GM21381 (cell line): ENCODE measurements around the gene CNOT11.
"Not testable (repeated sequence)": the region's sequence is repeated elsewhere in the genome, so short reads cannot be mapped to it uniquely, and the experiment has no call there.

Source experiments
- ATAC-seq: cut with Tn5 transposase; IDR thresholded peaks from one replicate; pipeline ENCODE4 v1.9.1; 2021; ENCODE audit warnings: mild to moderate bottlenecking, moderate library complexity; ENCODE audit not compliant: unreplicated experiment

The CNOT11 gene

GRCh38 chr2:101252408-101253012, at the start of gene CNOT11:
Gene CNOT11 (plus strand): TSS chr2:101252886. CDS start chr2:101252965, 79 bp downstream.
- peak; percentile 81 for ATAC-seq

DNA sequence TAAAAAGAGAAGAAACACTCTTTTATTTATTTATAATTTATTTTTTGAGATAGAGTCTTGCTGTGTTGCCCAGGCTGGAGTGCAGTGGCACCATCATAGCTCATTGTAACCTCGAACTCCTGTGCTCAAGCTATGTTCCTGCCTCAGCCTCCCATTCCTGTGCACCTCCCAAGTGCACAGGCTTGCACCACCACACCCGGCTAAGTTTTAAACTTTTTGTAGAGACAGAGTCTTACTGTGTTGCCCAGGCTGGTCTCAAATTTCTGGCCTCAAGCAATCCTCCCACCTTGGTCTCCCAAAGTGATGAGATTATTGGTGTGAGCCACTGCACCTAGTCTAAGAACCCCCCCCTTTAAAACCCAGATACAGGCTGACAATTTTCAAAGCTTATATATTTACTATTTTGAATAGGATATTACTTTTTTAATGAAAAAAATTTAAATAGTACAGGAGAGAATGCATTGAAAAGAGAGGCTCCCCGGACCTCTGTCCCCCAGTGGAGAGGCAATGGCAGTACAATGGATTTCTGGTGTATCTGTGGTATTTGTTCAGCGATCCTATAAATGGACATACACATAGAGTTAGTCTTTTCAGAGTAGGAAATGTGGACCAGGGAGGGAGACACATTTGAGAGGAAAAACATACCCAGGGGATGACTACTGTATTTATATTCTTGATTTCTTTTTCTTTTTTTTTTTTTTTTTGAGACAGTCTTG, 48.1 kb upstream of the CNOT11 start:
- no peak for ATAC-seq

GRCh38 chr2:101205521-101206479, 46.9 kb upstream of the CNOT11 start:
- ATAC-seq, result no peak

- no peak for ATAC-seq
These were observed 43.9 kb upstream of the CNOT11 start for GRCh38 chr2:101208830-101209229.

- no peak for ATAC-seq
These were observed 33.4 kb upstream of the CNOT11 start for GRCh38 chr2:101219246-101219645.

- not testable (repeated sequence) for ATAC-seq
These were observed 32.6 kb upstream of the CNOT11 start for GRCh38 chr2:101220091-101220490.

DNA sequence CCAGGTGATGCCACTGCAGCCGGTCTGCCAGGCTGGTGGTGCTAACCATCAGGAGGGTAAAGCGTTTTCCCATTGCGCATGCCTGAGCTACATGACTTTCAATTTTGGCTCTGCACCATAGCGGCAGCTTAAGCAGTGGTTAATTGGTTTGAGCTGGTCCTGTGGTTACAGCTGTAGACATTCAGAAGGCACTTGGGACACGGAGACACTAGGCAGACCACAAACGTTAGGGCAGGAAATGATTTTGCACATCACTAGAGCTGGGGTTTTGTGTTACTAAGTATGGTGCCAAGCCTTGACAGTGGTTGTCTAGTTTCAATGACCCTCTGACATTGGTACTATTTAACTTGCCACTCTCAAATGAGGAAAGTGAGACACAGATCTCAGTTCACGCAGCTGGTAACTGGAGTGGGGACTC, 28.9 kb upstream of the CNOT11 start:
- ATAC-seq, result peak; percentile 97

- ATAC-seq, result no peak
These were observed 22.1 kb upstream of the CNOT11 start for GRCh38 chr2:101230541-101231001.

DNA sequence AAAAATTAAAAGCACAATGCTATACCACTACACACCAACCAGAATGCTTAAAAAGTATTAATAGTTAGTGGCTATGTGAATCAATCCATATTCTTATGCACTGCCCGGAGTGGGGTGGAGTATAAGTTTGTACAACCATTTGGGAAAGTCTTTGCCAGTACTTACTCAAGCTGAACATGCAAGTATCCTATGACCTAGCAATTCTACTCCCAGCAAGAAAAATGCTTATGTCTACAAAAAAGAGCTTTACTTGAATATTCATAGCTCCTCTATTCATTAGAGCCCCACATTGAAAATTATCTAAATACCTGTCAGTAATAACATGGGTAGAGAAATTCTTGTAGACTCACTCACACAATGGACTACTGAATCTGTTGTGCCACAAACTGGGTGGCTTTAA, 21.4 kb upstream of the CNOT11 start:
- ATAC-seq, result no peak

DNA sequence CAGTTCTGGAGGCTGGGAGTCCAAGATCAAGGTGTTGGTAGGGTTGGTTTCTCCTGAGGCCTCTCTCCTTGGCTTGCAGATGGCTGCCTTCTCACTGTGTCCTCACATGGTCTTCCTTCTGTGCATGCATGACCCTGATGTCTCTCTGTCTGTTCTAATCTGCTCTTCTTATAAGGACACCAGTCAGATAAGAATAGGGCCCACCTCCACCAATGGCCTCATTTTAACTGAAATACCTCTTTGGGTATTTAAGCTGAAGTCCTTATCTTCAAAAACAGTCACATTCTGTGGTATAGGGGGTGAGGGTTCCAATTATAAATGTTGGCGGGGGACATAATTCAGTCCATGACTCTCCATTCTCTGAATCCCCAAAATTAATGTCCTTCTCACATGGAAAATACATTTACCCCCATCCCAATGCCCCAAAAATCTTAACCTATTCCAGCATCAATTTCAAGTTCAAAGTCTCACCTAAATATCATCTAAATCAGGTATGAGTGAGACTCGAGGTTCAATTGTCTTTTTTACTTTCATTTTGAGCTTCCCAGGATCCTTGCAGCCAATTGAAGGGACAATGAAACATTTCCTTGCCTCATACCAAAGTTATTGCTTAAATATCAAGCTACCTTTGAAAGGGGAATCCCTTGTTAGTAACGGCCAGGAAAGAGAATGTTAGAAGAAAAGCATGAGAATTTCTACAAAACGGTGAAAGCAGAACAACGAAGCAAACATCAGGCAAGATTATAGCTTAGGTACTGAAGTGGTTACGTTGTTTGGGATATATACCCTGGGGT, 20.6 kb upstream of the CNOT11 start:
- no peak for ATAC-seq

GRCh38 chr2:101232770-101233169, 19.9 kb upstream of the CNOT11 start:
- ATAC-seq, result no peak

DNA sequence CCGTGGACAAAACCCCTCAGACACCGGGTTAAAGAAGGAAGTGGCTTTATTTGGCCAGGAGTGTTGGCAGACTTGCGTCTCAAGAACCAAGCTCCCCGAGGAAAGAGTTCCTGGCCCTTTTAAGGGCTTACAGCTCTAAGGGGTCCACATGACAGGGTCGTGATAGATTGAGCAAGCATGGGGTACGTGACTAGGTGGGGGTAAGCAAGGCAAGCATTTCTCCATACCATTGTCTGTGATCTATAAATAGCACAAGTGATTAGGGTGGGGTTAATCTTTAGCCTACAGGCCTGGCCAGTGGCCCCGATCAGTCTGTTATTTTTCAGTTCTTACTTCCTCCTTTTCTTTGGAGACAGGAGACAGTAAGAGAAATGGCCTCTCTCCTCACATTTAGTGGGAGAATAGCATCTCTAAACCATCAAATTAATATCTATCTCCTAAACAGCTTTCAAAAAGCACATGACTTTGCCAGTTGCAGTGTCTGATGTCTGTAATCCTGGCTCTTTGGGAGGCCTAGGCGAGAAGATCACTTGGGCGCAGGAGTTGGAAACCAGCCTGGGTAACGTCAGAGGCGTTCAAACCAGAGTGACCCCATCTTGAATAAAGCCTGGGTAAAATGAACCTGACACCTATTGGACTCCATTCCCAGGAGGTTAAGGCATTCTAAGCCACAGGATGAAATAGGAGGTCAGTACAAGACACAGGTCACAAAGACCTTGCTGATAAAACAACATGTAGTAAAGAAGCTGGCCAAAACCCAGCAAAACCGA, 18.3 kb upstream of the CNOT11 start:
- ATAC-seq, result no peak

DNA sequence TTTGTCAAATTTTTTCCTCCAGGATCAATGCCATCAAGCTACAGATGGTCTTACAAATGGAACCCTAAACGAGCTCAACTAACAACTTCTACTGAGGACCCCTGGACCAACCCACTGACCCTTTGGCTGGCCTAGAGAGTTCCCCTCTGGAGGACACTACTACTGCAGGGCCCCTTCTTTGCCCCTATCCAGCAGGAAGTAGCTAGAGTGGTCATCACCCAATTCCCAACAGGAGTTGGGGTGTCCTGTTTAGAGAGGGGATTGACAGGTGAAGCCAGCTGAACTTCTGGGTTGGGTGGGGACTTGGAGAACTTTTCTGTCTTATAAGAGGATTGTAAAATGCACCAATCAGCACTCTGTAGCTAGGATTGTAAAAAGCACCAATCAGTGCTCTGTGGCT, 16.7 kb upstream of the CNOT11 start:
- ATAC-seq, result not testable (repeated sequence)

GRCh38 chr2:101237944-101238343, 14.7 kb upstream of the CNOT11 start:
- ATAC-seq, result not testable (repeated sequence)

- no peak for ATAC-seq
These were observed 13.5 kb upstream of the CNOT11 start for GRCh38 chr2:101238930-101239759.

DNA sequence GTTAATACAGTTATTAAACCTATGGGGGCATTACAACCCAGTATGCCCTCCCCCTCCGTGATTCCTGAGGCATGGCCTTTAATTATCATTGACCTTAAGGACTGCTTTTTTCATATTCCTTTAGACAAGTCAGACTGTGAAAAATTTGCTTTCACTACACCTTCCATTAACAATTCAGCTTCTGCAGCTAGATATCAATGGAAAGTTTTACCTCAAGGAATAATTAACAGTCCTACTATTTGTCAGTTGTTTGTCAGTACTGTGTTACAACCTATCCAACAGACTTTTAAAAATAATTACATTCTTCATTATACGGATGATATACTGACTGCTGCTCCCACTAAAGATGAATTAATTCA, 12.9 kb upstream of the CNOT11 start:
- not testable (repeated sequence) for ATAC-seq

- ATAC-seq, result not testable (repeated sequence)
These were observed 12.0 kb upstream of the CNOT11 start for GRCh38 chr2:101240694-101241093.

- no peak for ATAC-seq
These were observed 11.5 kb upstream of the CNOT11 start for GRCh38 chr2:101241158-101241557.

DNA sequence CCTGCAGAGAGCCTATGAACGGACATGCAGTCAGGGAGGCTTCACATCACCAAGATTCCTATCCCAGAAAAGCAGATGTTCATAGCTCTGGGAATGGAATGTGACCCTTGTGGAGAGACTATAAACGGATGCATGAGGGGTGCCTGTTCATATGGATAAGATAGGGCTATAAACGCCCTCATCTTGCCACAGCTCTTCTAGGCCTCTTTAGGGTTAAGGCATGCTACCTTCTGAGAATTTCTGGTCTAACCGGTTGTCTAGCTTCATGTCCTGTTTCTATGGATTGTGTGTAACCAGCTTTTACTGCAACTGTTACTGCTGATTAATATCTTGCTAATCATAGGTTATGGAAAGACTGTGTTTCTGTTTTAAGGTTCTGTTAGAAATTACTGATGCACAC, 8.3 kb upstream of the CNOT11 start:
- not testable (repeated sequence) for ATAC-seq
